ENCODE results near the gene PKNOX2. TPM values are rescaled to one million over a fixed set of nuclear protein-coding genes. Genes with fewer than 3 reads are reported as not detected.
A peak's percentile ranks its signal among the peaks of the same experiment; 100 is the strongest.

Gene PKNOX2
- total and polyA plus RNA-seq, 2 of the 4 experiments (the other 2 are of a cell fraction) = 0.72 to 2.3 TPM

GRCh38 chr11:125164422-125165110, at the start of gene PKNOX2 (continued):
- TF ChIP-seq USF2 (IDR thresholded peaks at IDR 0.05; ENCODE audit: low read depth, low read length) (no peak), MAFK (IDR thresholded peaks at IDR 0.05; ENCODE audit: low read depth, low read length) (no peak), RFX5 (IDR thresholded peaks at IDR 0.05; ENCODE audit: low read depth, low read length) (no peak), RAD21 (IDR thresholded peaks at IDR 0.05; ENCODE audit: low read length) (peak; percentile 60)

- in situ Hi-C loops (cut with MboI; ENCODE audit: low sequenced_read_pairs) = no loop called here
- POLR2A ChIA-PET (ENCODE audit: unreplicated experiment) = no interaction called here
- H3K27ac ChIP-seq (ENCODE audit: insufficient read depth, low read length) = no peak overlapping the region
- H4K5ac ChIP-seq (ENCODE audit: low read depth, low read length) = no peak overlapping the region
- no peak overlapping the region for H3K18ac ChIP-seq (ENCODE audit: low read depth, low read length)
- no TSS peak for BruUV-seq (replicated peaks)
- no peak overlapping the region for H3K4ac ChIP-seq (ENCODE audit: low read depth, low read length)
- H2BK15ac ChIP-seq (ENCODE audit: low read depth, low read length) = no peak overlapping the region
- no peaks in the 10 kb centered on the region for H3K9me1 ChIP-seq (ENCODE audit: insufficient read depth, low read length)
- H3K23ac ChIP-seq (ENCODE audit: low read depth, low read length) = no peak overlapping the region
- 100% methylated on average over 3 of the region's 4 CpGs; no CpG with 5 or more reads in 1 of the 2 experiments for WGBS, 2 experiments (ENCODE audit: extremely low coverage in 2 of 2, insufficient read length in 1 of 2)
- H2AFZ ChIP-seq (replicated peaks; ENCODE audit: low read length, poor library complexity) = no peak overlapping the region
- no peak overlapping the region for H2AK5ac ChIP-seq (ENCODE audit: low read depth, low read length)
- H3K4me1 ChIP-seq (ENCODE audit: control insufficient read depth, insufficient read depth, low read length) = no peaks in the 10 kb centered on the region
- no peaks in the 10 kb centered on the region for H3K36me3 ChIP-seq (ENCODE audit: control insufficient read depth, insufficient read depth, low read length)
- no peak overlapping the region for H2BK5ac ChIP-seq (ENCODE audit: low read depth, low read length, poor library complexity, severe bottlenecking)
- H3K79me1 ChIP-seq (ENCODE audit: low read depth in 1 of 2, low read length in 2 of 2) = no peaks in the 10 kb centered on the region
- H3K27me3 ChIP-seq (ENCODE audit: control insufficient read depth, insufficient read depth, low read length) = peaks cover 7% of the 10 kb centered on the region
- TF ChIP-seq MXI1 (IDR thresholded peaks at IDR 0.05; ENCODE audit: borderline replicate concordance, low read depth, low read length) (no peak), FOS (IDR thresholded peaks at IDR 0.05; ENCODE audit: low read depth, low read length) (no peak), CHD1 (IDR thresholded peaks at IDR 0.05; ENCODE audit: low read depth, low read length) (no peak), SMC3 (IDR thresholded peaks at IDR 0.05; ENCODE audit: low read depth, low read length) (no peak), RFX5 (IDR thresholded peaks at IDR 0.05; ENCODE audit: low read depth, low read length) (no peak), USF2 (IDR thresholded peaks at IDR 0.05; ENCODE audit: low read depth, low read length) (no peak)
- no peak overlapping the region for H3K56ac ChIP-seq (ENCODE audit: extremely low read depth, insufficient read depth, low read length)
- DNase-seq (no peak), ATAC-seq (ENCODE audit: low read depth) (no peak)
- H2BK120ac ChIP-seq (ENCODE audit: low read depth, low read length) = no peak overlapping the region
- no peak overlapping the region for H3K4me3 ChIP-seq (ENCODE audit: insufficient read depth, low read depth, low read length)
- H4K20me1 ChIP-seq (ENCODE audit: insufficient read depth, low read length) = no peaks in the 10 kb centered on the region
- H3K14ac ChIP-seq (replicated peaks; ENCODE audit: low read depth, low read length) = no peak overlapping the region
- CTCF ChIA-PET = no interaction called here
- H3K9ac ChIP-seq (ENCODE audit: low read depth, low read length) = no peak overlapping the region
- intact Hi-C loops (cut with micrococcal nuclease) = no loop called here
- no peak overlapping the region for H3K4me2 ChIP-seq (ENCODE audit: low read depth, low read length)
- no peak overlapping the region for H2AK9ac ChIP-seq (replicated peaks; ENCODE audit: low read depth, low read length, poor library complexity)
- no peaks in the 10 kb centered on the region for H3K9me3 ChIP-seq (ENCODE audit: control insufficient read depth, insufficient read depth, low read length)
- H4K91ac ChIP-seq (ENCODE audit: insufficient read depth, low read depth, low read length) = no peak overlapping the region
- H2BK20ac ChIP-seq (ENCODE audit: low read depth, low read length) = no peak overlapping the region
- dilution Hi-C loops (cut with HindIII; ENCODE audit: low sequenced_read_pairs, unreplicated experiment) = no loop called here
- no peak overlapping the region for H4K8ac ChIP-seq (ENCODE audit: low read depth in 2 of 2, low read length in 2 of 2)
These were observed 47.1 kb upstream of the PKNOX2 start for GRCh38 chr11:125117429-125117828.

Data from IMR-90 (cell line).